Mesenchymal stem cell (in vitro differentiated cells and primary cell): ENCODE results near the gene VWA8.

Experiments
- DNase-seq: peaks from one replicate; pipeline ENCODE4 v3.0.0-alpha.2; 2013
- H2AFZ ChIP-seq: one replicate; pipeline ENCODE4 v1.6.1; 2013; ENCODE audit warnings: low read depth, mild to moderate bottlenecking, control low read depth, inconsistent platforms, low read length, moderate library complexity
- H2AK5ac ChIP-seq: 2 replicates; pipeline ENCODE4 v1.6.1; 2013; ENCODE audit warnings: low read length, moderate library complexity, mild to moderate bottlenecking, inconsistent platforms; ENCODE audit not compliant: severe bottlenecking
- H2BK120ac ChIP-seq: one replicate; pipeline ENCODE4 v1.6.1; 2013; ENCODE audit warnings: low read depth, mild to moderate bottlenecking, inconsistent platforms, low read length, moderate library complexity
- H2BK12ac ChIP-seq, 2 experiments: one replicate each; pipeline ENCODE4 v1.6.1; 2013; ENCODE audit warnings: inconsistent platforms in 2 of 2, low read length in 2 of 2, mild to moderate bottlenecking in 2 of 2, moderate library complexity in 2 of 2, control low read depth in 1 of 2
- H2BK15ac ChIP-seq: one replicate; pipeline ENCODE4 v1.6.1; 2013; ENCODE audit warnings: mild to moderate bottlenecking, low read depth, inconsistent platforms; ENCODE audit not compliant: poor library complexity, severe bottlenecking
- H2BK5ac ChIP-seq: 2 replicates; pipeline ENCODE4 v1.6.1; 2013; ENCODE audit warnings: low read depth, mild to moderate bottlenecking, low read length, control low read depth, inconsistent platforms; ENCODE audit not compliant: poor library complexity, severe bottlenecking
- H3K14ac ChIP-seq, 2 experiments: one replicate each; pipeline ENCODE4 v1.6.1; 2013; ENCODE audit warnings: inconsistent platforms in 2 of 2, low read length in 2 of 2, control low read depth in 1 of 2, mild to moderate bottlenecking in 1 of 2, moderate library complexity in 1 of 2
- H3K18ac ChIP-seq, 2 experiments: one replicate each; pipeline ENCODE4 v1.6.1; 2013; ENCODE audit warnings: inconsistent platforms in 2 of 2, low read length in 2 of 2, control low read depth in 1 of 2, low read depth in 1 of 2, mild to moderate bottlenecking in 1 of 2
- H3K23ac ChIP-seq, 2 experiments: one replicate each; pipeline ENCODE4 v1.6.1; 2013; ENCODE audit warnings: inconsistent platforms in 2 of 2, low read length in 2 of 2, mild to moderate bottlenecking in 2 of 2, moderate library complexity in 2 of 2, control low read depth in 1 of 2
- H3K27ac ChIP-seq: 2 replicates; pipeline ENCODE4 v1.5.1; 2013; ENCODE audit warnings: mild to moderate bottlenecking, moderate library complexity, low read length, control low read depth, inconsistent platforms; ENCODE audit not compliant: poor library complexity, severe bottlenecking
- H3K27me3 ChIP-seq, 2 experiments: 2 replicates each; pipeline versions ENCODE4 v1.6.1 to v1.7.0; 2013; ENCODE audit warnings: low read length in 2 of 2, mild to moderate bottlenecking in 2 of 2, moderate library complexity in 2 of 2, control low read depth in 1 of 2, inconsistent platforms in 1 of 2; ENCODE audit not compliant: control insufficient read depth in 1 of 2, insufficient read depth in 1 of 2
- H3K36me3 ChIP-seq, 2 experiments: 2 replicates each; pipeline versions ENCODE4 v1.6.1 to v1.7.0; 2013; ENCODE audit warnings: low read length in 2 of 2, control low read depth in 1 of 2, inconsistent platforms in 1 of 2, low read depth in 1 of 2, mild to moderate bottlenecking in 1 of 2; ENCODE audit not compliant: insufficient read depth in 2 of 2, control insufficient read depth in 1 of 2
- H3K4ac ChIP-seq, 2 experiments: one replicate each; pipeline ENCODE4 v1.6.1; 2013; ENCODE audit warnings: inconsistent platforms in 2 of 2, low read length in 2 of 2, mild to moderate bottlenecking in 2 of 2, moderate library complexity in 2 of 2, control low read depth in 1 of 2, low read depth in 1 of 2
- H3K4me1 ChIP-seq: 2 replicates; pipeline ENCODE4 v1.6.1; 2013; ENCODE audit warnings: low read depth, low read length, control low read depth; ENCODE audit not compliant: control insufficient read depth, insufficient read depth
- H3K4me2 ChIP-seq: 2 replicates; pipeline ENCODE4 v1.6.1; 2013; ENCODE audit warnings: low read length, mild to moderate bottlenecking, inconsistent platforms; ENCODE audit not compliant: poor library complexity, severe bottlenecking
- H3K4me3 ChIP-seq, 2 experiments: 2 replicates each; pipeline versions ENCODE4 v1.5.1 to v1.7.0; 2013; ENCODE audit warnings: low read length in 2 of 2, mild to moderate bottlenecking in 2 of 2, control low read depth in 1 of 2, low read depth in 1 of 2; ENCODE audit not compliant: insufficient read depth in 1 of 2
- H3K79me1 ChIP-seq: replicated peaks from 2 replicates; pipeline ENCODE4 v1.6.1; 2013; ENCODE audit warnings: mild to moderate bottlenecking, control low read depth, low read length, inconsistent platforms; ENCODE audit not compliant: poor library complexity, severe bottlenecking
- H3K9ac ChIP-seq: 2 replicates; pipeline ENCODE4 v1.7.0; 2013; ENCODE audit warnings: mild to moderate bottlenecking, low read length, moderate library complexity
- H3K9me3 ChIP-seq: 2 replicates; pipeline ENCODE4 v1.7.0; 2013; ENCODE audit warnings: mild to moderate bottlenecking, low read length; ENCODE audit not compliant: control insufficient read depth
- H4K8ac ChIP-seq: one replicate; pipeline ENCODE4 v1.6.1; 2013; ENCODE audit warnings: inconsistent platforms, mild to moderate bottlenecking, low read length, moderate library complexity
- H4K91ac ChIP-seq: one replicate; pipeline ENCODE4 v1.6.1; 2013; ENCODE audit warnings: mild to moderate bottlenecking, low read length, inconsistent platforms
- WGBS: methylation state at CpG from one replicate; pipeline ENCODE4 v1.1.7; 2013; ENCODE audit warnings: mixed read lengths; 5-methylcytosine and 5-hydroxymethylcytosine counted together

Gene VWA8

GRCh38 chr13:41568972-41569351, 391.9 kb downstream of the VWA8 start:
- no peak overlapping the region for H4K8ac ChIP-seq
- no peak overlapping the region for H2BK12ac ChIP-seq
- H3K27ac ChIP-seq = peak overlapping the region; percentile 10
- no peak overlapping the region for H2AFZ ChIP-seq
- H3K18ac ChIP-seq = no peak overlapping the region
- no peak overlapping the region for H2BK120ac ChIP-seq
- 100% methylated on average over 3 of the region's 3 CpGs for WGBS
- no peaks in the 10 kb centered on the region for H3K27me3 ChIP-seq
- H3K9me3 ChIP-seq = no peaks in the 10 kb centered on the region
- H2BK15ac ChIP-seq = no peak overlapping the region
- peak overlapping the region; percentile 48 for H3K9ac ChIP-seq
- no peak for DNase-seq
- peaks cover 7% of the 10 kb centered on the region for H3K4me1 ChIP-seq
- no peak overlapping the region for H3K4me2 ChIP-seq
- H4K91ac ChIP-seq = no peak overlapping the region
- no peak overlapping the region for H2BK5ac ChIP-seq
- H3K79me1 ChIP-seq = no peaks in the 10 kb centered on the region
- peaks cover 3 to 14% of the 10 kb centered on the region in 2 experiments for H3K36me3 ChIP-seq
- H3K14ac ChIP-seq = no peak overlapping the region
- H3K4ac ChIP-seq = no peak overlapping the region
- H3K4me3 ChIP-seq = no peak overlapping the region
- H3K23ac ChIP-seq = no peak overlapping the region
- H2AK5ac ChIP-seq = no peak overlapping the region

- no peak overlapping the region for H3K27ac ChIP-seq
- no peak overlapping the region for H3K4me3 ChIP-seq
- no peak for DNase-seq
- 94% methylated on average over 5 of the region's 9 CpGs for WGBS
- H3K27me3 ChIP-seq = no peaks in the 10 kb centered on the region
- no peaks in the 10 kb centered on the region for H3K9me3 ChIP-seq
- no peak overlapping the region for H3K4ac ChIP-seq
- no peak overlapping the region for H2BK120ac ChIP-seq
- no peak overlapping the region for H2BK12ac ChIP-seq
- H3K4me2 ChIP-seq = no peak overlapping the region
- no peak overlapping the region for H4K8ac ChIP-seq
- H4K91ac ChIP-seq = no peak overlapping the region
- no peak overlapping the region for H2BK15ac ChIP-seq
- peak overlapping the region; percentile 52 for H2AK5ac ChIP-seq
- peaks cover 7% of the 10 kb centered on the region for H3K4me1 ChIP-seq
- H2AFZ ChIP-seq = no peak overlapping the region
- no peaks in the 10 kb centered on the region for H3K79me1 ChIP-seq
- no peak overlapping the region for H2BK5ac ChIP-seq
- peak overlapping the region; percentile 48 for H3K9ac ChIP-seq
- no peak overlapping the region for H3K18ac ChIP-seq
- no peak overlapping the region for H3K23ac ChIP-seq
- no peak overlapping the region for H3K14ac ChIP-seq
- H3K36me3 ChIP-seq = peaks cover 0 to 14% of the 10 kb centered on the region in 2 experiments
Measured at GRCh38 chr13:41568143-41568971, 392.6 kb downstream of the VWA8 start.

- H3K23ac ChIP-seq = no peak overlapping the region
- DNase-seq = no peak
- H3K18ac ChIP-seq = no peak overlapping the region
- H3K4ac ChIP-seq = no peak overlapping the region
- peaks cover 9% of the 10 kb centered on the region for H3K4me1 ChIP-seq
- H2BK15ac ChIP-seq = no peak overlapping the region
- 94% methylated on average over 1 of the region's 2 CpGs for WGBS
- no peak overlapping the region for H3K4me2 ChIP-seq
- no peak overlapping the region for H3K14ac ChIP-seq
- no peak overlapping the region for H4K91ac ChIP-seq
- no peaks in the 10 kb centered on the region for H3K27me3 ChIP-seq
- no peak overlapping the region for H3K4me3 ChIP-seq
- H2AK5ac ChIP-seq = peak overlapping the region; percentile 84
- H3K79me1 ChIP-seq = no peaks in the 10 kb centered on the region
- no peak overlapping the region for H2BK120ac ChIP-seq
- H2BK12ac ChIP-seq = no peak overlapping the region
- no peak overlapping the region for H3K9ac ChIP-seq
- H4K8ac ChIP-seq = no peak overlapping the region
- no peak overlapping the region for H3K27ac ChIP-seq
- no peaks in the 10 kb centered on the region for H3K9me3 ChIP-seq
- no peak overlapping the region for H2BK5ac ChIP-seq
- H3K36me3 ChIP-seq = peaks cover 0 to 14% of the 10 kb centered on the region in 2 experiments
- H2AFZ ChIP-seq = no peak overlapping the region
Measured at GRCh38 chr13:41567363-41567762, 393.5 kb downstream of the VWA8 start.

GRCh38 chr13:41565846-41566245, 395.1 kb downstream of the VWA8 start:
- peak overlapping the region; percentile 78 for H3K27ac ChIP-seq

More at GRCh38 chr13:41565846-41566245, 395.1 kb downstream of the VWA8 start:
- Histone ChIP-seq H2AFZ (no peak overlapping the region), H3K14ac (no peak overlapping the region), H2BK120ac (no peak overlapping the region), H3K23ac (peak overlapping the region in 1 of 2 experiments; percentile 85), H3K18ac (peak overlapping the region in 1 of 2 experiments; percentile 3), H3K4me2 (no peak overlapping the region), H4K8ac (no peak overlapping the region), H3K9me3 (no peaks in the 10 kb centered on the region), H3K4me3 (no peak overlapping the region), H2BK5ac (peak overlapping the region; percentile 40), H2BK12ac (peak overlapping the region in 1 of 2 experiments; percentile 34), H3K27me3 (no peaks in the 10 kb centered on the region), H3K79me1 (no peaks in the 10 kb centered on the region), H3K4ac (no peak overlapping the region), H2AK5ac (peak overlapping the region; percentile 72), H3K9ac (peak overlapping the region; percentile 9), H3K36me3 (peaks cover 0 to 14% of the 10 kb centered on the region in 2 experiments), H4K91ac (no peak overlapping the region), H3K4me1 (peaks cover 17% of the 10 kb centered on the region), H2BK15ac (no peak overlapping the region)
- WGBS = 90% methylated on average over 5 of the region's 6 CpGs
- DNase-seq = no peak
